Tibial nerve (tissue), 4 donors: Measurements from ENCODE around the gene ODAD3. TPM values are rescaled to one million over a fixed set of nuclear protein-coding genes. Genes with fewer than 3 reads are reported as not detected.
A peak's percentile ranks its signal among the peaks of the same experiment; 100 is the strongest.
"Not testable (repeated sequence)": the region's sequence is repeated elsewhere in the genome, so short reads cannot be mapped to it uniquely, and the experiment has no call there.

Experiments used
- DNase-seq, 2 donors: peaks; one replicate each; pipeline ENCODE4 v3.0.0-alpha.2; 2019; ENCODE audit warnings: low spot score in 2 of 2
- H3K27ac ChIP-seq, 4 donors: fragments of 200-600 bp; sonication (generic) in 3 of 4; one replicate each; pipeline ENCODE4 v1.5.1; 2017 to 2019; ENCODE audit warnings: mild to moderate bottlenecking in 1 of 4
- H3K27me3 ChIP-seq, 2 donors: fragments of 200-600 bp; sonication (generic) in 1 of 2; one replicate each; pipeline versions ENCODE4 v1.5.1 to v1.6.0; 2017 to 2019
- H3K36me3 ChIP-seq, 3 donors: fragments of 200-600 bp; sonication (generic); one replicate each; pipeline ENCODE4 v1.5.1; 2018 to 2019
- H3K4me1 ChIP-seq, 4 donors: fragments of 200-600 bp; sonication (generic) in 3 of 4; one replicate each; pipeline ENCODE4 v1.5.1; 2017 to 2019
- H3K4me3 ChIP-seq, 4 donors: fragments of 200-600 bp; sonication (generic) in 3 of 4; one replicate each; pipeline ENCODE4 v1.5.1; 2017 to 2019; ENCODE audit warnings: mild to moderate bottlenecking in 1 of 4, moderate library complexity in 1 of 4
- H3K9me3 ChIP-seq, 4 donors: fragments of 200-600 bp; sonication (generic) in 3 of 4; one replicate each; pipeline ENCODE4 v1.5.1; 2017 to 2019
- EP300 ChIP-seq, 2 donors: sonication (generic); formaldehyde crosslinking; IDR thresholded peaks; one replicate each; pipeline ENCODE4 v1.6.1; 2017; ENCODE audit warnings: antibody characterized with exemption in 2 of 2, mild to moderate bottlenecking in 1 of 2
- POLR2A ChIP-seq, 2 donors: fragments of 450-650 bp; IDR thresholded peaks; one replicate each; pipeline ENCODE4 v1.6.1; 2017; ENCODE audit warnings: antibody characterized with exemption in 2 of 2, mild to moderate bottlenecking in 2 of 2, moderate library complexity in 2 of 2
- WGBS, 2 donors: methylation state at CpG; one replicate each; pipeline ENCODE4 v1.1.5; 2018; 5-methylcytosine and 5-hydroxymethylcytosine counted together
- total RNA-seq, 4 donors: library from RNA; depleted of rRNA; stranded (reverse); fragments of >200 nt; gene quantifications; one replicate each; pipeline ENCODE4 v1.1.0, GENCODE V29; 2016
- TF ChIP-seq, protein P1 (sequence below), 5 experiments: fragments of 200-600 bp in 3 of 5; fragments of 450-650 bp in 2 of 5; sonication (generic) in 3 of 5; IDR thresholded peaks; one replicate each; pipeline ENCODE4 v1.5.1; 2016 to 2019; ENCODE audit warnings: antibody characterized with exemption in 5 of 5, mild to moderate bottlenecking in 3 of 5, moderate library complexity in 2 of 5

ODAD3 gene
- total RNA-seq, 4 donors from 2014 or later = 0.42 to 1.3 TPM; not detected in 2

GRCh38 chr19:11382898-11383705 lies 51.8 kb downstream of the ODAD3 start:
- Histone ChIP-seq H3K36me3 (peaks cover 0 to 1% (median 0%) of the 10 kb centered on the region in 3 donors), H3K27ac (no peak overlapping the region), H3K9me3 (no peaks in the 10 kb centered on the region), H3K4me1 (peaks cover 0 to 50% (median 30%) of the 10 kb centered on the region in 4 donors), H3K4me3 (peak overlapping the region; percentile 6 to 44 (median 24)), H3K27me3 (peaks cover 0 to 31% of the 10 kb centered on the region in 2 donors)
- WGBS, 2 donors = 1 to 2% methylated on average over 21 to 55 of the region's 65 CpGs
- no peak for TF ChIP-seq EP300 (IDR thresholded peaks at IDR 0.05)
- TF ChIP-seq POLR2A (IDR thresholded peaks at IDR 0.05) = no peak
- TF ChIP-seq, protein P1, sequence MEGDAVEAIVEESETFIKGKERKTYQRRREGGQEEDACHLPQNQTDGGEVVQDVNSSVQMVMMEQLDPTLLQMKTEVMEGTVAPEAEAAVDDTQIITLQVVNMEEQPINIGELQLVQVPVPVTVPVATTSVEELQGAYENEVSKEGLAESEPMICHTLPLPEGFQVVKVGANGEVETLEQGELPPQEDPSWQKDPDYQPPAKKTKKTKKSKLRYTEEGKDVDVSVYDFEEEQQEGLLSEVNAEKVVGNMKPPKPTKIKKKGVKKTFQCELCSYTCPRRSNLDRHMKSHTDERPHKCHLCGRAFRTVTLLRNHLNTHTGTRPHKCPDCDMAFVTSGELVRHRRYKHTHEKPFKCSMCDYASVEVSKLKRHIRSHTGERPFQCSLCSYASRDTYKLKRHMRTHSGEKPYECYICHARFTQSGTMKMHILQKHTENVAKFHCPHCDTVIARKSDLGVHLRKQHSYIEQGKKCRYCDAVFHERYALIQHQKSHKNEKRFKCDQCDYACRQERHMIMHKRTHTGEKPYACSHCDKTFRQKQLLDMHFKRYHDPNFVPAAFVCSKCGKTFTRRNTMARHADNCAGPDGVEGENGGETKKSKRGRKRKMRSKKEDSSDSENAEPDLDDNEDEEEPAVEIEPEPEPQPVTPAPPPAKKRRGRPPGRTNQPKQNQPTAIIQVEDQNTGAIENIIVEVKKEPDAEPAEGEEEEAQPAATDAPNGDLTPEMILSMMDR (IDR thresholded peaks at IDR 0.05) = peak in 4 of 5 experiments; percentile 40 to 55 (median 53)
- DNase-seq = peak in 1 of 2 donors; percentile 14

- 0 to 2% methylated on average over 44 to 52 of the region's 54 CpGs for WGBS, 2 donors
- peaks cover 0 to 6% (median 0%) of the 10 kb centered on the region in 3 donors for H3K36me3 ChIP-seq
- DNase-seq = peak; percentile 92 to 95
- peaks cover 0 to 68% (median 35%) of the 10 kb centered on the region in 4 donors for H3K4me1 ChIP-seq
- peak overlapping the region; percentile 48 to 92 (median 84) for H3K27ac ChIP-seq
- TF ChIP-seq, protein P1 (IDR thresholded peaks at IDR 0.05) = peak; percentile 59 to 95 (median 85)
- TF ChIP-seq EP300 (IDR thresholded peaks at IDR 0.05) = peak in 1 of 2 donors; percentile 92
- peak; percentile 58 to 76 for TF ChIP-seq POLR2A (IDR thresholded peaks at IDR 0.05)
- peak overlapping the region; percentile 40 to 72 (median 67) for H3K4me3 ChIP-seq
- peaks cover 0 to 31% of the 10 kb centered on the region in 2 donors for H3K27me3 ChIP-seq
- no peaks in the 10 kb centered on the region for H3K9me3 ChIP-seq
These were observed 54.0 kb downstream of the ODAD3 start for GRCh38 chr19:11380653-11381537.

DNA sequence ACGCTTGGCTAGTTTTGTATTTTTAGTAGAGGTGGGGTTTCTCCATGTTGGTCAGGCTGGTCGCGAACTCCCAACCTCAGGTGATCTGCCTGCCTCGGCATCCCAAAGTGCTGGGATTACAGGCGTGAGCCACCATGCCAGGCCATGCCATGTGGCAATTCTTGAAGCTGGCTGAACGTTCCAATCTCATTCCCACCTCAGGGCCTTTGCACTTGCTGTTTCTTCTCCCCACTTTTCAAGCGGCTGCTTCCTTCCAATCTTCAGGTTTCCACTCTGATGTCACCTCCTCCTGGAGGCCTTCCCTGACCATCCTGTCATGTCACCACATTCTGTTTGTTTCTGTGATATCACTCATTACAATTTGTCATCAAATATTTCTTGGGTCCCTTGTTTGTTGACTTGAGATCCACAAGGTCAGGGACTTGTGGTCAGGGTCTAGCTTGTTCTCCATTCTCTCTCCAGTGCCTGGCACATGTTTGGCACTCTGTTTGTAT lies 55.0 kb downstream of the ODAD3 start:
- peak overlapping the region in 2 of 4 donors; percentile 48 to 92 for H3K27ac ChIP-seq
- DNase-seq = no peak
- TF ChIP-seq, protein P1 (IDR thresholded peaks at IDR 0.05) = no peak
- TF ChIP-seq POLR2A (IDR thresholded peaks at IDR 0.05) (no peak), EP300 (IDR thresholded peaks at IDR 0.05) (no peak)
- H3K9me3 ChIP-seq = no peaks in the 10 kb centered on the region
- H3K36me3 ChIP-seq = peaks cover 0 to 6% (median 0%) of the 10 kb centered on the region in 3 donors
- peaks cover 0 to 31% of the 10 kb centered on the region in 2 donors for H3K27me3 ChIP-seq
- WGBS, 2 donors = 92 to 96% methylated on average over 7 of the region's 7 CpGs
- H3K4me1 ChIP-seq = peaks cover 0 to 74% (median 41%) of the 10 kb centered on the region in 4 donors
- no peak overlapping the region for H3K4me3 ChIP-seq

DNA sequence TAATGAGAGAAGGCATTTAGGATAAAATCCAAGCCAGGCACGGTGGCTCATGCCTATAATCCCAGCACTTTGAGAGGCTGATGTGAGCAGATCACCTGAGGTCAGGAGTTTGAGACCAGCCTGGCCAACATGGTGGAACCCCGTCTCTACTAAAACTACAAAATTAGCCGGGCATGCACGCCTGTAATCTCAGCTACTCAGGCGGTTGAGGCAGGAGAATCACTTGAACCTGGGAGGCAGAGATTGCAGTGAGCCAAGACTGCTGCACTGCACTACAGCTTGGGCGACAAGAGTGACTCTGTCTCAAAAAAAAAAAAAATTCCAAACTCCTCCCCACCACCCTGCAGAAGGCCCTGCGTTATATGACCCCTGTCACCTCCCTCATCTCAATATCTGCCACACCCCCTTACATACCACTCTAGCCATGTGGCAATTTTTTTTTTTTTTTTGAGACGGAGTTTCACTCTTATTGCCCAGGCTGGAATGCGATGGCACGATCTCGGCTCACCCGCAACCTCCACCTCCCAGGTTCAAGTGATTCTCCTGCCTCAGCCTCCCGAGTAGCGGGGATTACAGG lies 55.6 kb downstream of the ODAD3 start:
- H3K27ac ChIP-seq, H3K9me3 ChIP-seq, H3K36me3 ChIP-seq, DNase-seq, H3K4me3 ChIP-seq: not testable (repeated sequence)
- H3K4me1 ChIP-seq = peaks cover 0 to 73% (median 41%) of the 10 kb centered on the region in 4 donors
- WGBS, 2 donors = 80 to 81% methylated on average over 14 of the region's 14 CpGs
- H3K27me3 ChIP-seq = peaks cover 0 to 31% of the 10 kb centered on the region in 2 donors
